Stimulated activated CD4-positive, alpha-beta T cell treated with anti-CD3 and anti-CD28 coated beads, TNF-alpha, amount 100 ng/mL, for 1 hour (primary cell): ENCODE data around the gene STYXL1.
"Not testable (repeated sequence)": the region's sequence is repeated elsewhere in the genome, so short reads cannot be mapped to it uniquely, and the experiment has no call there.

Experiments
- DNase-seq, 3 donors: peaks; one replicate each; pipeline ENCODE4 v3.0.0-alpha.2; 2020; ENCODE audit warnings: low read depth in 3 of 3, low spot score in 1 of 3

The STYXL1 gene

DNA sequence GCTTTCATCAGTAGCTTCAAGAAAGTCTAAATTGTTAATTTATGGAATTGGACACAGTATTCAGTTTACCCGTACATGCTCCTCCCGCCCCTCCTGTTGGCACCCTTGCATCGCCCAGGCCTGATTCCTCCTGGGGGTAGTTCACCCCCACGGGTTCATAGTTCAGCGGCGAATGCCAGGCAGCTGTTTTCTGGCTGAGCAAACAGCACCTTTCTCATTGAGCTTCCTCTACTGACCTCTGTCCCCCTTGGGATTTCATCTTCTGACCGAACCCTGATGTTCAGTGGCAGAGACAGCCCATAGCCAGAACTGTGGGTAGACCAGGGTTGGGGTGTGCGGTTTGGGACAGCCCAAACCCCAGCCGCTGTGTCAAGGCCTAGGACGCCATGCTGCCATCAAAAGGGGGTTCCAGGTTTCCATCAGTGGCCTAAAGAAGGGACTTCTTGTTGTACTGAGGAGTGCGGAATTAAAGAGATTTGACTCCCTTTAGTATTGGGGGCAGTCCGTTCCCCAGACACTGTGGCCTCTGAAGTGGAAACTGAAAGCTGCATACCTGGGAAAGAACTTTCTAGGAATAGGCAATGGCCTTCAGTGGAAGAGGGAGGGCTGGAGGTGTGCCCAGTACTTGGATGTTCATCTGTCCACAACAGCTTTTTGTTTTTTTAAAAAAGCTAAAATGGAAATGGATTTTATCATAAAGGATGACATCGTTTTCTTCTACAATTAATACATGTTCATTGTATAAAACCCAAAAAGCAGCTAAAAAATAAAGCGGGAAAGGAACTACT, 19.1 kb upstream of the STYXL1 start:
- DNase-seq, result no peak

DNA sequence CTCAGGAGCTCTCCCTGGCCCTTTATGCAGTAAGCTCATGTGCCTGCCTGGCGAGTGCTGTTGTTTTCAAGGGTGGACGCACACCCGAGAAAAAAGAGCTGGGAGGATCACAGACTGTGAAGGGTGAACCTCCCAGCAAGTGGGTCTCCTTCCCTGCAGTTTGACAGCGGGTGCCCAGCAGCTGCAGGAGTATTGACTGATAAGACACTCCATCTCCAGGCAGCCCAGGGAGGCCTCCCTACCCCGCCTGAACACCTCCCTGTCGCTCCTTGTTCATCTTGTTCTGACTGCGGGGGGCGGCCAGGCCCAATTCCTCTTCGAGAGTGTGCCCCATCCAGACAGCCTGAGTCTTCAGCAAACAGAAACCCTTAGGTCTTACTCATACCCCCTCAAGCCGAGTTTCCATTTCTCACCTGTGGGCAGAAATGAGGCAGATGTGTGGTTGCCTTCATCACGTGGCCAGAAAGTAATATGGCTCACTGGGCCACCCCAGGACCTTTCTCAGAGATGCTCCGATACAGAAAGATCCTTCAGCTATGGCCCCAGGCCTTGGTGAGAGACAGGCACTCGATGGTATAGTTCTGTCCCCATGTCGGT, 17.3 kb upstream of the STYXL1 start:
- DNase-seq, result no peak

DNA sequence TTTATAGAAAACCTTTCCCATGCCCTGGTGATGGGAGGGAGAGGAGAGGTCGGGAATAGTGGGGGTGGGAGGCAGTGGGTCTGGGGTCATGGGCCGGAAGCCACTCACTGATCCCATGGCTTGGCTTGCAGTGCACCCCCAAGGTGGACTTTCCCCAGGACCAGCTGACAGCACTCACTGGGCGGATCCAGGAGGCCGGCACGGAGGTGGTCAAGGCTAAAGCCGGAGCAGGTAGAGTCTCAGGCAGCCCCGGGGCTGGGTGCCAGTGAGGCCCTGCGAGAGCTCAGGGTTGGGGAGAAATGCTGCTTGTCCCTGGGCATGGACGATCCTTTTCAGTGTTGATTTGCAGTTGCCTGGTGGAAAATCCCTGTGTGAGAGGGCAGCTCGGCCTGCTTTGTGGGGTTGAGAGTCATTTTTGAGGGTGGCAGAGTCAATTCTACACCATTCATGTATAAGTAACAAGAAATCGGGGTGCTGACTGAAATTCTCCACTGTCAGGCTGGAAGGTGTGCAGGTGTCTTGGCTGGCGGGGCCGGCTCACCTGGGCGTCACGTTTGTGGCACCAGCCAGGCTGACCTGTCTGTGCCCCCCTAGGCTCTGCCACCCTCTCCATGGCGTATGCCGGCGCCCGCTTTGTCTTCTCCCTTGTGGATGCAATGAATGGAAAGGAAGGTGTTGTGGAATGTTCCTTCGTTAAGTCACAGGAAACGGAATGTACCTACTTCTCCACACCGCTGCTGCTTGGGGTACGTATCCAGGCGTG, 16.6 kb upstream of the STYXL1 start:
- no peak for DNase-seq

DNA sequence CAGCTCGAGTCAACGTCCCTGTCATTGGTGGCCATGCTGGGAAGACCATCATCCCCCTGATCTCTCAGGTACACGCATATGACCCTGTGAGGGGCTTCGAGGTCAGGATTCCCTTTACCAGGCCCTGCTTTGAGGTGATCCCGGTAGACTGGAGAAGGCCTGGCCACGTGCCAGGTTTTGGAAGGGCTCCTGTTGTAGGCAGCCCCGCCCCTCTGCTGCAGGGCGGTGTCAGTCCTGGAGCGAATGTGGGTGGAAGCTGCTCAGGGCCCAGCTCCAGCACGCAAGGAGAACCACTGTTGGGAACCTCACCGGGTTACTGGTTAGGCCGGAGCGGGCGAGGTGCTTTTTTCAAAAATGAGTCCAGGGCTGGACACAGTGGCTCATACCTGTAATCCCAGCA, 15.7 kb upstream of the STYXL1 start:
- DNase-seq, result no peak

DNA sequence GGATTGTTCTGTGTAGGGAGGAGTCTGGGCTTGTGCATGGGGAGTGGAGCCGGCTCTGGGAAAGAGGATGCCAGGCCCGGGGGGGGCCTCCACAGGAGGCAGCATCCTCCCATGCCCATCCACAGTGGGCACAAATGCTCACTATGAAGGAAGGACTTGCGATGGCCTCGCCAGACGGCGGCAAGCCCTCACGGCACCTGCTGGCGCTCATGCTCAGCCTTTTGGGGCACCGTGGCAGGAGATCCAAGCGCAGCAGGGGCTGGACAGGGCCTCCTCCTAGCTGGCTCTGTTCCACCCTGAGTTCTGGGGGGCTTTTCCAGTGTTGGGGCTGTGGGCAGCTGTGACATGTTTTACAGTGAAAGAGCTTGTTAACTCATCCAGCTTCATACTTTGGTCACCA, 15.3 kb upstream of the STYXL1 start:
- no peak for DNase-seq

DNA sequence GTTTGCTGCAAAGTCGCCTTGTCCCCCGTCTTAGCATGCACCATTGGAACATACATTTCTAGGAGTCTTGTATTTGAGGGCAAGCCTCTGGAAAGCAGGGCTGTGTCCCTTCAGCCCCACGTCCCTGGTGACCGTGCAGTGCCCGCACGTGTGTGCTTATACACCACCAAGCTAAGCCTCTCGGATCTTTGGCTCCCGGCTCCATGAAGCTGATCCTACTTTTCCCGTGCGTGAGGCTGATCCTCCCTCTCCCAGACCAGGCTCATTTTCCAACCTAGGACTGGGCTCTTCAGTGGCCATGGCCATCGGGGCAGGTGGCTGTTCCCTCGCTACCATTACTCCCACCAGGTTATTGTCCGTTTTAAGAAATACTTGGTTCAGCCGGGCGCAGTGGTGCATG, 14.5 kb upstream of the STYXL1 start:
- no peak for DNase-seq

DNA sequence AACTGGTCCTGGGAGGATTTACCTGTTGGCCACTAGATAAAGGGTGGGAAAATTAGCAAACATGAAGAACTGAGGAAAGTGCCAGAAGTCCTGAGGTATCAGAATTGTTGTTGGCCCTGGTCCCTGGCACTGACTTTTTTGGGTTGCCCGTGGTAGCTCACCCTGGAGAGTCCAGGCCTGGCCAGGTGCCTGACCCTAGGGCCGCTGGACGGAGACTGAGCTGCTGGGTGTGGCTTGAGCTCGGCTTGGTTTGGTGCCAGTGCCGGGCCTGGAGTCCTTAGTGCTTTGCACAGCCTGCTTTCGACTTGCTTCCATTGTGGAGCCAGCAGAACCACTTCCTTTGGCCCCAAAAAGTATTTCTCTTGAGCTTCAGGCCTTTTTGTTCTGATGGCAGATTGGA, 13.0 kb upstream of the STYXL1 start:
- DNase-seq, result no peak

DNA sequence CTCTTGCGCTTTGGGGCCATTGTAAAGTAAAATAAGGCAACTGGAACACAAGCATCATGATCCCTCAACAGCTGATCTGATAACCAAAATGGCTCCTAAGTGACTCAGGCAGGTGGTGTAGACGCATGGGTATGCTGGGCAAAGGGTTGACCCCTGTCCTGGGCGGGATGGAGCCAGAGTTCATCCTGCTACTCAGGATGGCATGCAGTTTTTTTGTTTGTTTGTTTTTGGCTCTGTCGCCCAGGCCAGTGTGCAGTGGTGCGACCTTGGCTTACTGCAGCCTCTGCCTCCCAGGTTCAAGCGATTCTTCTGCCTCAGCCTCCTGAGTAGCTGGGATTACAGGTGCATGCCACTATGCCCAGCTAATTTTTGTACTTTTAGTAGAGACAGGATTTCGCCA, 10.9 kb upstream of the STYXL1 start:
- not testable (repeated sequence) for DNase-seq

DNA sequence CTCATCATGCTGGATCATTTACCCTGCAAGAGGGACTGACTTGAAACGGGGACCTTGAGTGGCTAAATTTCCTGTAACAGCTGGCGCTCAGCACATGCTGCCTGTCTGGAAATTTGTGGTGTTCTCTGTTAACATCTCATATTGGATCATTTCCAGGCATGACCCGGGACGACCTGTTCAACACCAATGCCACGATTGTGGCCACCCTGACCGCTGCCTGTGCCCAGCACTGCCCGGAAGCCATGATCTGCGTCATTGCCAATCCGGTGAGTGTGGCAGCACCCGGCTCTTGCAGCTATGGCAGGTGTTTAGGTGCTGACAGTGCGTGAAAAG, 10.0 kb upstream of the STYXL1 start:
- no peak for DNase-seq

DNA sequence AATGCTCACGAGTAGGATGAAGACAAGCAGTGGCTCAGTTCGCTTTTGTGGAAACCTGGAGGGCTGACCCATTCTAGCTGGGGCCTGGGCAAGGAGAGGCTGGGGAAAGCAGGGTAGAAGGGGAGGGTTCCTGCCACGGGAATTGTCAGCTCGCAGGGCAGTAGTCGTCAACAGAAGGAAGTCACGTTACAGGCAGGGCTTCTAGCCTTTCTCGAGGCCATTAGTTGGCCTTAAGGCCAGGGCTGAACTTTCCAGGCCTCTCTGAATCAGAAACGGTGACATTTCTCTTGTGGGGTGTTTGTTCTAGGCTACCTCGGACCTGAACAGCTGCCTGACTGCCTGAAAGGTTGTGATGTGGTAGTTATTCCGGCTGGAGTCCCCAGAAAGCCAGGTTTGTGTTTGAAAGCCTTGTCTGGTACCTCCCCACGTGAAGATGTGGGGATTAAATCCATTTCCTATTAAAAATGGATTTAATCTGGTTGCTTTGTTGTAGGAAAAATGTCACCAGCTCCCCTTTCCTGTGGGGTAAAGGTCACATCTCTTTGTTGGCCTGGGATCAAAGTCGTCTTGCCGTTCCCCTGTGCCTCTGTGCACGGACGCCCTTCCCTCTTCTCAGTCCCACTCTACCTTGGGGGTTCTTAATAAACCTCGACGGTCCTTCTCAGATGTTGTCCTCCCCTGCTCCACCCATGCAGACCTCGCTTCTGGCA, 9.5 kb upstream of the STYXL1 start:
- DNase-seq, result no peak

DNA sequence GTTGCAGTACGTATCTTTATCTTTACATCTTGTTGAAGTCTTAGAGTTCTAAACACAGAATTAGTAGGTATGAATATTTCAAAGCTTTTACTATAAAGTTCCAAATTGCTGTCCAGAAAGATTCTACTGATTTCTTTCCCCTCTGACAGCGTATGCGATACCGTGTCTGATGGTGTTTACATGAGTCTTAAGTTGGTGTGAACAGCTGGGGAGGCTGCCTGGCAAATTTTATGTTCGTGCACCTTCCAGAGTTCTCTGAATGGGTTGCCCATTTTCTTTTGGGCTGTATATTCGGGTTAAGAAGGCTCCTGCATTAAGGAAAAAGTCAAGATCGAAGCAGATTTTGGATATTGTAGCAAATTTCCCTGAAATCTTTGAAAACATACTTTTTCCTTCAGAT, 8.4 kb upstream of the STYXL1 start:
- DNase-seq, result no peak

DNA sequence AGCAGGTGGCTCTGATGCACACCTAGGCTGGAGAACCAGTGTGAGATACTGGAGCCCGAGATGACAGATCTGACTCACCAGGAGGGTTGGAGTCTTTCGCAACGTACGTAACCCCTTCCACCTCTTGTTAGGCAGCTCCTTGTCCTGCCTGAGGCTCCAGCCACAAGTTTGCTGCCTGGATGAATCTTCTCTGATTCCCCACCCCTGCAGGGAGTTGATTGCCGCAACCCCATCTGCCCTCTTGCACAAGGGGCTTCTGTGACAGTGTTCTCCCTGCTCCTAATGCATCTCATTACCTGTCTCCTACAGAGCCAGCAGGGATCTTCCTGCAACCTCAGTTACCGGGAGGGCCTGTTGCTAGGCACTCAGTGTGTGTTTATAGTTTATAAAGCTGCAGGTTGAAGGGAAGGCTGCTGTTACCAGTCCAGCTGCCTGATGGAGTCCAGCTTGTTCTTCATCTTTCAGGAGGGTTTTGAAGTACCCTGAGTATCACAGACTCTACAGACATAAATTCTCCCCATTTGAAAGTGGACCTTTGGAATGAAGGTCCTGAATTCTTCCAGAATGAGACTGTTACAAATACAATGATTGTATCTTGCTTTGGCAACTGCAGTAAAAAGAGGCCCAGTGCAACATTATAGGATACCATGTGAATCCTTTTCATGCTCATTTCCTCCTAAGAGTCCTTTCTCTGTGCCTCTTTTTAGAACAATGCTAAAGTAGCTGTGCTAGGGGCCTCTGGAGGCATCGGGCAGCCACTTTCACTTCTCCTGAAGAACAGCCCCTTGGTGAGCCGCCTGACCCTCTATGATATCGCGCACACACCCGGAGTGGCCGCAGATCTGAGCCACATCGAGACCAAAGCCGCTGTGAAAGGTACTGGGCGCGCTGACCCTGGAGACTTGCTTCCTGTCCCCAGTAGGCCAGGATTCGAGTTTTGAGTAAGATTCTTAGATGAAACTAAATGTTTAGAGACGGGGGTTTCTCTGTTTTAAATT, 6.6 kb upstream of the STYXL1 start:
- no peak for DNase-seq

DNA sequence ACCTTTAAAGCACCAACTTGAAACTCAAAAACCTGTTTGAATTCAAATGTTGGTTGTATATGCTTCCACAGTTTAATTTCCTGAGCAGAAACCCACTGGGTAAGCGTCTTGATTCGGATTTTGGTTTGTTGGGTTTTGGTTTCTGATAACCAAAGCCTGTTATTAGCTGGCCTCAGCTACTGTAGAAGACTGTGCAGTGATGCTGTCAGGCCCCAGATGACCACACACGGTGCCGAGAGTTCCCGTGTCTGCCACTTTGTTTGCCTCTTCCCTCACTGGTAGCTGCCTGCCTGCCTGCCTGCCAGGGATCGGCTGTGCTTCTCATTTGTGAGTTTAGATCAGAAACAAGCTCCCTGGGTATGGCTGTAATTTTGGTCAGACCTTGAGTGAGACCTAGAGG, 5.7 kb upstream of the STYXL1 start:
- DNase-seq, result no peak

DNA sequence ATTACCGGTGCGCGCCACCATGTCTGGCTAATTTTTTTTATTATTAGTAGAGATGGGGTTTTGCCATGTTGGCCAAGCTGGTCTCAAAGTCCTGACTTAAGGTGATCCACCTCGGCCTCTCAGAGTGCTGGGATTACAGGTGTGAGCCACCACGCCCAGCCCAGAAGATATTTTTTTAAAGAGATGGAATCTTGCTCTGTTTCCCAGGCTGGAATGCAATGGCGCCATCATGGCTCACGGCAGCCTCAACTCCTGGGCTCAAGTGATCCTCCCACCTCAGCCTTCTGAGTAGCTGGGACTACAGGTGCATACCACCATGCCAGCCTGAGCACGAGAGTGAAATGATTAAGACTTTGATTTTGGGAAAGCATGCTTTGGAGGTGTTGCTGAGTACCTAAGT, 4.9 kb upstream of the STYXL1 start:
- DNase-seq, result not testable (repeated sequence)

DNA sequence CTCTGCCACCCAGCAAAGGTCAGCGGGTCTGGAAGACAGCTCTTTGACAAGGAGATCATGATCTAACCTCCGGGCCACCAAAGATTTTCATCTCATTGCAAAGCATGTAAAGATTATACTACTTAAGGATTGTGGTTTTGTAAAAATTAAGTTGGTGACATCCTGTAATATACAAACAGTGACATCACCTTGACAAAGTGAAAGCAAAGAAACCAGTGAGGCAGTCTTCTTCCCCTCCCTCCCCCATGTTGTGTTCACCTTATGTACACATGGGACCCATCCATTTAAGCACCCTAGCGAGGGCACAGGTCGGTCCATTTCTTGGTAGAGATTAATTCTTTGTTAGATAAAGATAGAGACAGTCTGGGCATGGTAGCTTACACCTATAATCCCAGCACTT, 4.0 kb upstream of the STYXL1 start:
- DNase-seq, result no peak

DNA sequence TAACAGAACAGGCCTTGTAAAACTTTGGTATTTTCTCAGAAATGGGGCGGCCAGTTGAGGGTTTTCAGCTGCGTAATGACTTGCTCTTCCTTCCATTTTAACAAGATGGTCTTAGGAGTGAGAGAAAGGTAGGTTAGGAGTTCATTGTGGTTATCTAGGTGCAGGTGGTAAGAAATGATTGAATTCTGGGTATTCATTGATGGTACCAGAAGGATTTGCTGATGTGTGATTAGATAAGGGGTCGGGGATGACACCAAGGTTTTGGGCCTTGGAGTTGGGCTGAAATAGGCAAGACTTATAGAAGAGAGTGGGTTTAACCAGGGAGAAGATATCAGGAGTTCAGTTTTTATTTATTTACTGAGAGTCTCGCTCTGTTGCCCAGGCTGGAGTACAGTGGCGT, 2.7 kb upstream of the STYXL1 start:
- no peak for DNase-seq

DNA sequence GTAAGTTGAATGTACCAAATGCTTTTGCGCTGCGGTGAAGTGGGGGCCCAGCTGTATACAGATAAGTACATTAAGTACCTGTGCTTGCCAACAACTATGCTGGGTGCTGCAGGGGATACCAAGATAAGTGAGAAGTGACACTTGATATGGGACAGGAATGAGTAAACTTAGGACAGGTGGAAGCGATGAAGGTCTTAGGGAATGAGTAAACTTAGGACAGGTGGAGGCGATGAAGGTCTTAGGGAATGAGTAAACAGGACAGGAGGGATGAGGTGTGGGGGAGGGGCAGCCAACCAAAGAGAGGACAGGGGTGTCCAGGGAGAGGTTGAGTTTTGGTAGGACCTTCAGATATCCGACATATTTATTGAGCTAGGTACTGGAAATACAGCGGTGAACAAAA, 1.5 kb upstream of the STYXL1 start:
- no peak for DNase-seq

DNA sequence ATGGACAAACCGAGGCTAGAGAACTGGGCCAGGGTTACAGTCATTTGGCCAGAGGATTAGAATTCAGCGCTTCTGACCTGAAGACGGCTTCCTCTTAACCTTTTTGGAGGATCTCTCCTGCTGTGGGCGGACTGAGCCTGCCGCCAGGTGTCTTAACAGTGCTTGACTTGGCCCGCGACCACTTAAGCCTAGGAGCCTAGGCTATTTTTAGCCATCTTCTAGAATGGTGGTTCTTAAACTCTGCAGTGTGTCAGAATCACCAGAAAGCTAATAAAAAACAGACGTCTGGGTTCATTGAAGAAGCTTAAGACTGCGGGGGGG, 828 bp upstream of the STYXL1 start:
- DNase-seq, result no peak

DNA sequence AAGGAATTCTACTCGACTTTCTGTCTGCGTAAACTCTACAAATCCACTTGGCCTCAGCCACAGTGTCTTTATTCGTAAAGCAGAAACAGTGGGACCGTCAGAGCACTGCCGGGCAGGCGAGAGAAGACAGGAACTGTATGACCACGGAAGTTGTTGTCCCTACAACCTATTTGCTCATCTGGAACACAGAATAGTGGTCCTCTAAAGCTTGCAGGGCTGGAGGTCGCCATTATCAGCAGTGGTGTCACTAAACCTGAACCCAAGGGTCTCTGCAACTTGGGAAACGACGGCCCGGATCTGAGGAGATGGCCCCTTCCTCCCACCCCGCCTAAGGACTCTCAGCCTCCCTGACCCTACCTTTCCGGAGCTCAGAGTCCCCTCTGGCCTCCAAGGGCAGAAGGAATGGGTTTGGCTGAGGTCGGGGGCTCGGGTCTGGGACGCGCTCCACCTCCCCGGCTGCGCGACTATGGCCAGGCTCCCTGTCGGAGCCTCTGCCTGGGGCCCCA, 442 bp downstream of the STYXL1 start:
- DNase-seq, result no peak

DNA sequence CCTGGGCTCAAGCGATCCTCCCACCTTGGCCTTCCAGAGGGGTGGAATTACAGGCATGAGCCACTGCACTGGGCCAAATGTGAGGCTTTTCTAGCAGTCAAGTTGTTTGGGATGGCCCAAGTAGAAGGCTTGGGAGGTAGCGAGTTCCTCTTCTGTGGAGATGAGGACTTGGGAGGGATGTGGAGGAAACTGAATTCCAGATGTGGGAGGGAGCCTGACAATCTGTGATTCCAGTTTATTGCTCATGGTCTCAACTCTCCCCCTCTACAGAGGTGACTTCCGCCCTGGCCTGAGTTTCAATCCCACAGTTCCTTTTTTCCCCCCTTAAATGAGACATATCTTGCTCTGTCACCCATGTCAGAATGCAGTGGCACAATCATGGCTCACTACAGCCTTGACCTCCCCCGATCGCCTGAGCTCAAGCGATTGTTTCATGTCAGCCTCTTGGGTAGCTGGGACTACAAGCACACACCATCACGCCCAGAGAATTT, 3.4 kb downstream of the STYXL1 start:
- DNase-seq, result no peak
